H1 (cell line): Measurements from ENCODE around the gene FES. TPM values are rescaled to one million over a fixed set of nuclear protein-coding genes. Genes with fewer than 3 reads are reported as not detected.

ENCODE experiments used
- CTCF ChIA-PET: fragments of 300-600 bp; sonication (Branson Sonifier 250); formaldehyde crosslinking; loops from one replicate; lab custom pipeline; 2021; ENCODE audit not compliant: partially characterized antibody; lab: Charles Lee
- POLR2A ChIA-PET: fragments of 300-600 bp; sonication (Branson Sonifier 250); formaldehyde crosslinking; loops from one replicate; lab custom pipeline; 2021; ENCODE audit warnings: inconsistent platforms; ENCODE audit not compliant: partially characterized antibody; lab: Charles Lee
- DNase-seq, 2 experiments: peaks; one replicate each; pipeline versions ENCODE4 v3.0.0 to v3.0.0-alpha.2; 2010 to 2022; ENCODE audit warnings: low spot score in 2 of 2, low read depth in 1 of 2, mixed read lengths in 1 of 2
- FAIRE-seq: peaks from 2 replicates; lab custom pipeline; 2011; peaks lifted over from hg19 to GRCh38; lab: Jason Lieb, UNC
- H2AFZ ChIP-seq: 2 replicates; pipeline ENCODE4 v1.8.1; 2012; ENCODE audit warnings: low read length, inconsistent platforms
- H2AK5ac ChIP-seq: 2 replicates; pipeline ENCODE4 v1.6.1; 2013; ENCODE audit warnings: low read depth, low read length
- H2BK120ac ChIP-seq: replicated peaks from 2 replicates; pipeline ENCODE3; 2013; ENCODE audit warnings: low read depth, low read length, inconsistent platforms
- H2BK12ac ChIP-seq: 2 replicates; pipeline ENCODE4 v1.6.1; 2013; ENCODE audit warnings: low read depth, low read length
- H2BK15ac ChIP-seq: 2 replicates; pipeline ENCODE4 v1.6.1; 2013; ENCODE audit warnings: low read length
- H2BK20ac ChIP-seq: 2 replicates; pipeline ENCODE4 v1.6.1; 2013; ENCODE audit warnings: low read length
- H2BK5ac ChIP-seq: 2 replicates; pipeline ENCODE4 v1.6.1; 2013; ENCODE audit warnings: low read depth, low read length
- H3K14ac ChIP-seq: 2 replicates; pipeline ENCODE4 v1.6.1; 2013; ENCODE audit warnings: inconsistent platforms; ENCODE audit not compliant: insufficient read length
- H3K18ac ChIP-seq: 2 replicates; pipeline ENCODE4 v1.6.1; 2013; ENCODE audit warnings: low read length; ENCODE audit errors: extremely low read depth
- H3K23ac ChIP-seq: 2 replicates; pipeline ENCODE4 v1.6.1; 2013; ENCODE audit warnings: inconsistent platforms; ENCODE audit not compliant: insufficient read length
- H3K23me2 ChIP-seq: 2 replicates; pipeline ENCODE4 v1.6.1; 2013; ENCODE audit warnings: low read depth, low read length
- H3K27ac ChIP-seq: 2 replicates; pipeline ENCODE4 v1.6.1; 2011; ENCODE audit warnings: low read depth, low read length, inconsistent platforms
- H3K27me3 ChIP-seq, 4 experiments: replicated peaks in 1 of 4; 1 replicate in 1 of 4; 2 replicates in 3 of 4; pipeline versions ENCODE4 v1.6.1 to v1.8.1; 2011 to 2013; ENCODE audit warnings: low read length in 3 of 4, mild to moderate bottlenecking in 3 of 4, inconsistent platforms in 2 of 4, mixed read lengths in 2 of 4, moderate library complexity in 1 of 4; ENCODE audit not compliant: control insufficient read depth in 3 of 4, insufficient read depth in 3 of 4; ENCODE audit errors: extremely low read depth in 1 of 4
- H3K36me3 ChIP-seq, 4 experiments: 2 replicates each; pipeline versions ENCODE4 v1.6.1 to v1.8.1; 2011 to 2013; ENCODE audit warnings: mild to moderate bottlenecking in 4 of 4, low read length in 3 of 4, moderate library complexity in 2 of 4, control low read depth in 1 of 4, inconsistent platforms in 1 of 4; ENCODE audit not compliant: insufficient read depth in 4 of 4, control insufficient read depth in 2 of 4
- H3K4ac ChIP-seq: replicated peaks from 2 replicates; pipeline ENCODE3; 2013; ENCODE audit warnings: low read length, low read depth, mixed read lengths, inconsistent platforms; ENCODE audit not compliant: insufficient read length
- H3K4me1 ChIP-seq, 4 experiments: replicated peaks in 1 of 4; 1 replicate in 1 of 4; 2 replicates in 3 of 4; pipeline versions ENCODE4 v1.6.1 to v1.8.1; 2011 to 2013; ENCODE audit warnings: low read length in 3 of 4, inconsistent platforms in 2 of 4, mixed read lengths in 1 of 4; ENCODE audit not compliant: insufficient read depth in 4 of 4, control insufficient read depth in 3 of 4
- H3K4me2 ChIP-seq, 2 experiments: 2 replicates each; pipeline versions ENCODE4 v1.6.1 to v1.8.1; 2011 to 2013; ENCODE audit warnings: low read depth in 2 of 2, low read length in 2 of 2, control low read depth in 1 of 2, inconsistent platforms in 1 of 2, mild to moderate bottlenecking in 1 of 2; ENCODE audit not compliant: insufficient read depth in 1 of 2
- H3K4me3 ChIP-seq, 4 experiments: fragments of 200-600, 300-600 bp in 1 of 4; sonication (generic), shearing (Covaris generic), sonication (Bioruptor Twin) in 1 of 4; 2 replicates each; pipeline versions ENCODE4 v1.5.1 to v1.8.1; 2011 to 2016; ENCODE audit warnings: low read length in 4 of 4, low read depth in 3 of 4, control low read depth in 2 of 4, inconsistent platforms in 2 of 4, mild to moderate bottlenecking in 2 of 4, mixed read lengths in 1 of 4, moderate library complexity in 1 of 4; ENCODE audit not compliant: insufficient read depth in 2 of 4; ENCODE audit errors: extremely low read depth in 1 of 4
- H3K56ac ChIP-seq: replicated peaks from 2 replicates; pipeline ENCODE3; 2013; ENCODE audit warnings: low read depth, mild to moderate bottlenecking, mixed read lengths, low read length, inconsistent platforms; ENCODE audit not compliant: insufficient read length
- H3K79me1 ChIP-seq: 2 replicates; pipeline ENCODE4 v1.6.1; 2013; ENCODE audit warnings: low read depth, low read length, control low read depth
- H3K79me2 ChIP-seq, 2 experiments: 2 replicates each; pipeline versions ENCODE4 v1.6.1 to v1.8.1; 2012 to 2013; ENCODE audit warnings: low read length in 2 of 2, mild to moderate bottlenecking in 2 of 2, inconsistent platforms in 1 of 2; ENCODE audit not compliant: insufficient read depth in 2 of 2, control insufficient read depth in 1 of 2
- H3K9ac ChIP-seq, 4 experiments: replicated peaks in 1 of 4; 1 replicate in 1 of 4; 2 replicates in 3 of 4; pipeline versions ENCODE4 v1.6.1 to v1.8.1; 2011 to 2013; ENCODE audit warnings: low read depth in 3 of 4, low read length in 3 of 4, control low read depth in 2 of 4, mild to moderate bottlenecking in 2 of 4, moderate library complexity in 2 of 4, inconsistent platforms in 1 of 4; ENCODE audit errors: extremely low read depth in 1 of 4
- H3K9me3 ChIP-seq, 2 experiments: 2 replicates each; pipeline versions ENCODE4 v1.6.1 to v1.8.1; 2012 to 2013; ENCODE audit warnings: mild to moderate bottlenecking in 2 of 2, moderate library complexity in 2 of 2, control low read depth in 1 of 2, inconsistent platforms in 1 of 2, low read depth in 1 of 2, low read length in 1 of 2, mixed read lengths in 1 of 2; ENCODE audit not compliant: insufficient read depth in 2 of 2
- H4K20me1 ChIP-seq, 2 experiments: replicated peaks in 1 of 2; 2 replicates each; pipeline versions ENCODE3 to v1.8.1; 2011 to 2013; ENCODE audit warnings: inconsistent platforms in 2 of 2, low read length in 2 of 2, mild to moderate bottlenecking in 1 of 2; ENCODE audit not compliant: insufficient read depth in 2 of 2, control insufficient read depth in 1 of 2
- H4K5ac ChIP-seq: 2 replicates; pipeline ENCODE4 v1.6.1; 2013; ENCODE audit warnings: low read length, low read depth, mixed read lengths, inconsistent platforms; ENCODE audit not compliant: insufficient read length
- H4K8ac ChIP-seq: 2 replicates; pipeline ENCODE4 v1.8.0; 2013; ENCODE audit warnings: mild to moderate bottlenecking, moderate library complexity, low read length, inconsistent platforms; ENCODE audit not compliant: insufficient read depth; ENCODE audit errors: extremely low read depth
- H4K91ac ChIP-seq: replicated peaks from 2 replicates; pipeline ENCODE3; 2013; ENCODE audit warnings: low read length, mixed read lengths, inconsistent platforms; ENCODE audit not compliant: insufficient read length
- CBX5 ChIP-seq: fragments of 300-800, 300-1000 bp; sonication (generic); IDR thresholded peaks from 2 replicates; pipeline ENCODE4 v1.7.1; 2016; ENCODE audit warnings: antibody characterized with exemption, low read length, low read depth
- CBX8 ChIP-seq: fragments of 300-800, 300-1000 bp; sonication (generic); IDR thresholded peaks from 2 replicates; pipeline ENCODE4 v1.7.1; 2016; ENCODE audit warnings: low read depth, low read length, borderline replicate concordance
- CHD1 ChIP-seq: IDR thresholded peaks from 2 replicates; pipeline ENCODE4 v1.6.1; 2012; ENCODE audit warnings: low read depth, low read length, improper control_type of control experiment
- EGR1 ChIP-seq: IDR thresholded peaks from 2 replicates; pipeline ENCODE4 v1.6.1; 2011; ENCODE audit warnings: low read depth, low read length, borderline replicate concordance
- EZH2 ChIP-seq: fragments of 200-600 bp; sonication (generic); IDR thresholded peaks from 2 replicates; pipeline ENCODE4 v1.7.1; 2012; ENCODE audit warnings: low read depth, mild to moderate bottlenecking, moderate library complexity, low read length, inconsistent platforms; ENCODE audit not compliant: severe bottlenecking
- RAD21 ChIP-seq, 2 experiments: IDR thresholded peaks in 1 of 2; conservative IDR thresholded peaks in 1 of 2; 2 replicates each; pipeline ENCODE4 v1.6.1; 2011; ENCODE audit warnings: low read depth in 2 of 2, low read length in 2 of 2, improper control_type of control experiment in 1 of 2, inconsistent platforms in 1 of 2, mild to moderate bottlenecking in 1 of 2, moderate library complexity in 1 of 2
- SIRT6 ChIP-seq: IDR thresholded peaks from one replicate; pipeline ENCODE4 v1.7.1; 2012; ENCODE audit warnings: low read length, inconsistent platforms
- TAF1 ChIP-seq: IDR thresholded peaks from 2 replicates; pipeline ENCODE4 v1.6.1; 2011; ENCODE audit warnings: mild to moderate bottlenecking, low read depth, low read length
- TCF12 ChIP-seq: IDR thresholded peaks from 2 replicates; pipeline ENCODE4 v1.6.1; 2011; ENCODE audit warnings: low read depth, mild to moderate bottlenecking, low read length
- WGBS, 2 experiments: shearing (Covaris generic) in 1 of 2; methylation state at CpG; one replicate each; pipeline versions ENCODE4 v1.1.6 to v1.1.7; 2013 to 2015; ENCODE audit warnings: low lambda C conversion rate in 2 of 2, mixed read lengths in 2 of 2, inconsistent platforms in 1 of 2, low coverage in 1 of 2, missing lambda C conversion rate in 1 of 2; ENCODE audit not compliant: insufficient replicate concordance in 2 of 2, insufficient coverage in 1 of 2, insufficient read length in 1 of 2; ENCODE audit errors: extremely low coverage in 1 of 2, missing lambda C conversion rate in 1 of 2; 5-methylcytosine and 5-hydroxymethylcytosine counted together
- polyA plus RNA-seq, 7 experiments: library from polyadenylated mRNA; depleted of rRNA in 3 of 7; stranded (reverse) in 5 of 7; unstranded in 2 of 7; fragments of >200 nt in 5 of 7; fragments of 200-250 nt in 2 of 7; gene quantifications; 1 replicate in 5 of 7; 2 replicates in 1 of 7; 4 replicates in 1 of 7; pipeline versions ENCODE4 v1.2.1 to v1.2.3, GENCODE V29; 2011 to 2013; ENCODE audit warnings: missing spikeins in 2 of 7, mixed read lengths in 2 of 7
- total RNA-seq: library from RNA; stranded (reverse); fragmentation: NEBNext Ultra II Directional; extraction: Animal tissue kit (Norgen Biotek cat#: 25700); gene quantifications from 2 replicates; pipeline ENCODE4 v1.2.1, GENCODE V29; 2021

Gene FES
- total and polyA plus RNA-seq, 2 of the 8 experiments (the other 6 are each of a cell fraction or from before 2014, with no cell fraction given), result 8.5 to 8.6 TPM

DNA sequence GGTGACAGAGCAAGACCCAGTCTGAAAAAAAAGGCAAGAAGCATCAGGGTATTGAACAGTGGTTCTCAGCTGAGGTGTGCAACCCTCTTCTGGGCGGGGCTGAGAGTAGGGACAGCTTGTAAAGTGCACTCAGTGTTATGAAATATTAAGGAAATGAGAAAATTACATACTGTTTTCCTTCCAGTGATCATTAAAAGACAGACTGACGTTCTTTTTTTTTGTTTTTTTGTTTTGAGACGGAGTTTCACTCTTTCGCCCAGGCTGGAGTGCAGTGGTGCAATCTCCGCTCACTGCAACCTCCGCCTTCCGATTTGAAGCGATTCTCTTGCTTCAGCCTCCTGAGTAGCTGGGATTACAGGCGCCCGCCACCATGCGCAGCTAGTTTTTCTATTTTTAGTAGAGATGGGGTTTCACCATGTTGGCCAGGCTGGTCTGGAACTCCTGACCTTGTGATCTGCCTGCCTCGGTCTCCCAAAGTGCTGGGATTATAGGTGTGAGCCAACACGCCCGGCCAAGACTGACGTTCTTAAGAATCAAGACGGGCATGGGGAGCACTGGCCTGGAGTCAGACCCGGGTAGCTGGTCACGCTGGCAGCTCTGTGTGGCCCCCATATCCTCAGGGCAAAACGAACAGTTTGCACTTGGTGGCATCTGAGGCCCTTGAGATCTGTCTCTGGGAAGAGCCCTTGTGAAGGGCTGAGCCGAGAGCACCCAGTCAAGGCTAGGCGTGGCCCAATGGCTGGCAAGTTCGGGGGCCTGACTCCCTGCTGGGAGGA, 30.2 kb downstream of the FES start:
- Histone ChIP-seq H3K56ac (no peak overlapping the region), H3K27ac (no peak overlapping the region), H3K79me1 (no peaks in the 10 kb centered on the region), H3K4me1 (peaks cover 0 to 2% (median 0%) of the 10 kb centered on the region in 4 experiments; a peak in 2 of 7 replicates), H2BK120ac (no peak overlapping the region), H2AK5ac (no peak overlapping the region), H3K9me3 (no peaks in the 10 kb centered on the region), H3K27me3 (no peaks in the 10 kb centered on the region), H3K4me3 (no peak overlapping the region), H3K14ac (no peak overlapping the region), H2BK20ac (no peak overlapping the region), H2BK5ac (no peak overlapping the region), H3K23me2 (no peaks in the 10 kb centered on the region), H4K20me1 (peaks cover 2% of the 10 kb centered on the region in 2 experiments), H4K8ac (peak overlapping the region; percentile 45), H3K4ac (no peak overlapping the region), H3K18ac (no peak overlapping the region), H3K4me2 (no peak overlapping the region), H3K79me2 (no peaks in the 10 kb centered on the region), H2AFZ (no peak overlapping the region), H2BK15ac (no peak overlapping the region), H2BK12ac (no peak overlapping the region), H3K36me3 (no peaks in the 10 kb centered on the region; a peak in 3 of 8 replicates), H4K91ac (no peak overlapping the region), H3K23ac (no peak overlapping the region), H3K9ac (no peak overlapping the region), H4K5ac (no peak overlapping the region)
- POLR2A ChIA-PET, result no interaction called here
- WGBS, 2 experiments, result 95% methylated on average over 22 of the region's 22 CpGs; no CpG with 5 or more reads in 1 of the 2 experiments
- CTCF ChIA-PET, result interaction anchor here (0.6 to 6.8 kb wide), 7 partner anchors 8 to 1442 kb away, joined by 3 to 87 read pairs (median 4); partner anchors contain the start of genes HDDC3, MAN2A2 and UNC45A
- DNase-seq, result no peak
- no peak for FAIRE-seq
- TF ChIP-seq RAD21 (IDR thresholded peaks at IDR 0.05 in 1 of 2, conservative IDR thresholded peaks at IDR 0.05 in 1 of 2; ENCODE audit: low read depth in 2 of 2, low read length in 2 of 2), result no peak
- TF ChIP-seq TCF12, result no peak
- no peak for TF ChIP-seq CBX8
- TF ChIP-seq EZH2, result no peak
- TF ChIP-seq TAF1, result no peak
- TF ChIP-seq EGR1, result no peak
- TF ChIP-seq CHD1, result no peak
- no peak for TF ChIP-seq SIRT6
- no peak for TF ChIP-seq CBX5
